Activated naive CD4-positive, alpha-beta T cell (primary cell): ENCODE results near the gene GOLGA5.
A peak's percentile ranks its signal among the peaks of the same experiment; 100 is the strongest.

Experiments
- DNase-seq, 4 experiments: peaks; one replicate each; lab custom pipeline; 2025; lab: John Stamatoyannopoulos, UW

GOLGA5 gene

DNA sequence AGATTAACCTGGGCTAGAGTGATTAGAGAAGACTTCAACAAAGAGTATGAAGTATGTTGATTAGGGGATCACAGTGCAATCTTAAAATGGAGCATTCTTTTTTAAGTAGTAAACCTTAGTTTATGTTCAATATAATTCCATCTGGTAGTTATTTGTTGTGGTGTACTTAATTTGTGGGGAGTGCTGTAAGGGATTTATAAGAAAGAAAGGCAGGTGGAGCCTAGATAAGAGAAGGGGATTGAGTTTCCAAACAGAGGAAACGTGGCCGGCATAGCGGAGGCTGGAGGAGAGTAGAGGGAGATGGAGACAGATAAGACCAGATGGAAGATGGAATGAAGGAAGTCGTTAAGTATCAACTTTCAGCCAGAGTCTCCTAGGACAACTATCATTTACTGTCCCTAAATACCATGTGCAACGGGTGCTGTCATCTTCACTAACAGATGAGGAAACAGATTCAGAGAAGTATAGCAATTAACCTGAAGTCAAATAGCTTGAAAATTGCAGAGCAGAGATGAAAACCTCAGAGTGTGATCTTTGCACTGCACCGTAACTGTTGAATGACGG, 38.1 kb downstream of the GOLGA5 start:
- DNase-seq = no peak

DNA sequence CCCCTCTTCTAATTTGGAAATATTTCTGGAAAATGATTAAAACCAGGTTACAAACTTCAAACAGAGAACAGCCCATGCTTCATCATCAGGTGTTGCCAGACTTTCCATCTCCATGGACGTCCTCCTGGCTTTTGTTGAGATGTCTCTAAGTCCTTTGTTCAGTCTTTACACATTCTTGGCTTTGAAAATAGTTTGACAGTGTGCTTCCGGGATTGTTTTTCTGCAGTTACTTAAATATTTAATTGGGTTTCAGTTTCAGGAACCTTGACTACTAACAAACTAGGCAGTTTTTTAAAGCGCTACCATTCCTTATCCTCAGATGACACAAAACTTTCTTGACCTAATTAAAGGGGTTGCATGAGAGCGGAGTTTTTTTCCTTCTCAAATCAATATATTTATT, 47.8 kb downstream of the GOLGA5 start:
- no peak for DNase-seq

DNA sequence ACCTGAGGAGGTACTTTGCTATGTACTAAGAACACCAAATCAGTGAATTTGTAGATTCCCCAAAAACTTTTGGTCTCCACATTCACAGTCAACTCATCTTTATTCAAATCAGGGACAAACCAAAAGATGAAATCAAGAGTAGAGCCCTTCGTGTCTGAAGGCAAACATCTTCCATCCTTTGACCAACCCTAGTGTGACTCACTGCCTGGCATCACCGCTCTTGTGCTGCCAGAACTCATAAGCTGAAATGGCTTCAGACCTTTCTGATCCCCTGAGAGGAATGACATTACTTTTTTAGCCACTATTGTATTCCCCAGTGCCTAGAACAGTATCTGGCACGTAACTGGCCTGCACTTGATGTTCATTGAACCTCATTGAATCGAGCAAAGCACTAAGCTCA, 50.1 kb downstream of the GOLGA5 start:
- no peak for DNase-seq

DNA sequence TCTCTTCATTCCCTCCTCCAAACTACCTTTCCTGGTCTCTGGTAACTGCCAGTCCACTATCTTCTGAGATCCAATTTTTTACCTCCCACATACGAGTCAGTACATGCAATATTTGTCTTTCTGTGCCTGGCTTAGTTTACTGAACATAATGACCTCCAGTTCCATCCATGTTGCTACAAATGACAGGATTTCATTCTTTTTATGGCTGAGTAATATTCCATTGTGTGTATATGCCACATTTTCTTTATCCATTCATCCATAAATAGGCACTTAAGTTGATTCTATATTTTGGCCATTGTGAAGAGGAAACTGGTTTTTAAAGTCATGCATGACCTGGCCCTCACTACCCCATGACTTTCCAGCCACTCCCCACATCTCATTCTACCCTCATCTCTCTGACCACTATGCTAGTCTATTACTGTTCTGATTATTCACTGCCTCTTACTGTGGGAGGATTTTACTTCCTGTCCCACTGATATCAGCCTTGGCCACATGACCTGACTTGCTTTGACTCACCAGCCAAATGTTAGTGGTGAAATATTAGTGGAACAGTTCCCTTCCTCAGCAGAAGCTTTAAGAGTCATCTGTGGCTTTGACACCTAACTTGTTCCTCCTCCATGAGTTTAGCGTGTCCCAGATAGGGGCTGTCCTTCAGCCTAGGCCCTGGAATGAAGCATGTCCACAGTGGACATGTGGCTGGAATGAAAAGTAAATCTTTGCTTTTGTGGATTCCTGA, 52.2 kb downstream of the GOLGA5 start:
- DNase-seq = no peak

DNA sequence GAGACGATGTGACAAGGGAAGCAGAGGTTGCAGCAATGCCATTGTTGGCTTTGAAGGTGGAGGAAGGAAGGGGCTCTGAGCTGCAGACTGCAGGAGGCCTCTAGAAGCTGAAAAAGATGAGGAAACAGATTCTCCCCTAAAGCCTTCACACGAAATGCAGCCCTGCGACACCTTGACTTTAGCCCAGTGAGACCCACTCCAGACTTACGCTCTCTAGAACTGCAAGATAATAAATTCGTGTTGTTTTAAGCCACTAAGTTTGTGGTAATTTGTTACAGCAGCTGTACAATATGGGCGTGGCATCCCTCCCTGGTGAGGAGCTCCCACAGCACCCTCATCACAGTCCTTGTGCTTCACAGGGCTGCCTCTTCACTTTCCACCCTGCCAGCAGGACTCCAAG, 53.2 kb downstream of the GOLGA5 start:
- DNase-seq = no peak

DNA sequence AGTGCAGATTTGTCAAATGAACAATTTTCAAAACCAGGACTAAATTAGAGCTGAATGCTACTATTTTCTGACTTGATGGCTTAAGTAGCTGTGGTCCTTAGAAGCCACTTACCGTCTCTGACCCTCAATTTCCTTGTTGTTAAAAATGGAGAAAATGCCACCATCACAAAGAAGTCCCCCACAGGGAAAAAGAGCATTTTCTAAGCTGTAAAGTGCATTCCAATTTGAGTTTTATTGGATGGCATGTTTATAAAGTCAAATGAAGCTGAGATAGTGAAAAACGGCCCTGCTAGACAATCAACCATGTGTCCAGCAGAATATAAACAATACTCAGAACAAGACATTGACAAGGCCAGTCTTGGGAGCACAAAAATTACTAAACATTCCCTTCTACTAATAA, 53.6 kb downstream of the GOLGA5 start:
- DNase-seq = no peak

DNA sequence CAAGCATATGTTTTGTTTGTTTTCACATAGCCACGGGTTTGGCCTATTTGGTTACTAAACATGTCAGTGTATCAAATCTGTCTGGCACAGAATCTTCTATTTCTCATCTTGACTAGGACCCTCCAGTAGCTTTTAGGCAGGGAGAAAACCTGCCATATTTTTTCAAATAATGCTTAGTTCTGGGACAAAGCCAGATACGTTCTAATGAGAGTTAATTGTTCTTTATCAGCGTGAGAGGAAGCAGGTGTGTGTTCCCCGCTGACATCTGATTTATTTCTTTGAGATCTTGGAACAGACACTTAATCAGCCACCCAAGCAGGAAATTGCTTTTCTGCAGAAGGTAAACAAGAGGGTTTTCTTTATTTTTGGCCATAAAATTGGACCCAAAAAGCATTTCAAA, 54.8 kb downstream of the GOLGA5 start:
- DNase-seq = no peak

DNA sequence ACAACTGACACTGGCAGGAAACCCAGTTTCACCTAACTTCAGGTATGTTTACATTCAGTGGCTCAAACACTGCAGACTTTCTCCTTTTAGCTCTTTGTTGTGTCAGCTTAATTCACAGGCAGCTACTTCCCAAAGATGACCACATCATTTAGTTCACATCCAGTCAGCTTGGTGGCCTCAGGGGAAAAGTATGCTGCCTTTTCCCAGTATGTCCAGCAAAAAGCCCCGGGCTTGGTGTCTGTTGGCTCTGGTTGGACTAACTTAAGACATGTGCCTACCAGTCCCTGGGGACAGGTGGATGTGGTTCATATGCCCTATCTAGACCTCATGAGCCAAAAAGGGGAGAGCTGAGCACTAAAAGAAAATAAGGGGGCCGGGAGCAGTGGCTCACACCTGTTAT, 56.4 kb downstream of the GOLGA5 start:
- DNase-seq = no peak

DNA sequence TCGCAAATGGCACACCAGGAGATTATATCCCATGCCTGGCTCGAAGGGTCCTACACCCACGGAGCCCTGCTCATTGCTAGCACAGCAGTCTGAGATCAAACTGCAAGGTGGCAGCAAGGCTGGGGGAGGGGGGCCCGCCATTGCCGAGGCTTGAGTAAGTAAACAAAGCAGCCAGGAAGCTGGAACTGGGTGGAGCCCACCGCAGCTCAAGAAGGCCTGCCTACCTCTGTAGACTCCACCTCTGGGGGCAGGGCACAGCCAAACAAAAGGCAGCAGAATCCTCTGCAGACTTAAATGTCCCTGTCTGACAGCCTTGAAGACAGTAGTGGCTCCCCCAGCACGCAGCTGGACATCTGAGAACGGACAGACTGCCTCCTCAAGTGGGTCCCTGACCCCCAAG, 59.0 kb downstream of the GOLGA5 start:
- DNase-seq = peak in 2 of 4 experiments; percentile 4 to 27

DNA sequence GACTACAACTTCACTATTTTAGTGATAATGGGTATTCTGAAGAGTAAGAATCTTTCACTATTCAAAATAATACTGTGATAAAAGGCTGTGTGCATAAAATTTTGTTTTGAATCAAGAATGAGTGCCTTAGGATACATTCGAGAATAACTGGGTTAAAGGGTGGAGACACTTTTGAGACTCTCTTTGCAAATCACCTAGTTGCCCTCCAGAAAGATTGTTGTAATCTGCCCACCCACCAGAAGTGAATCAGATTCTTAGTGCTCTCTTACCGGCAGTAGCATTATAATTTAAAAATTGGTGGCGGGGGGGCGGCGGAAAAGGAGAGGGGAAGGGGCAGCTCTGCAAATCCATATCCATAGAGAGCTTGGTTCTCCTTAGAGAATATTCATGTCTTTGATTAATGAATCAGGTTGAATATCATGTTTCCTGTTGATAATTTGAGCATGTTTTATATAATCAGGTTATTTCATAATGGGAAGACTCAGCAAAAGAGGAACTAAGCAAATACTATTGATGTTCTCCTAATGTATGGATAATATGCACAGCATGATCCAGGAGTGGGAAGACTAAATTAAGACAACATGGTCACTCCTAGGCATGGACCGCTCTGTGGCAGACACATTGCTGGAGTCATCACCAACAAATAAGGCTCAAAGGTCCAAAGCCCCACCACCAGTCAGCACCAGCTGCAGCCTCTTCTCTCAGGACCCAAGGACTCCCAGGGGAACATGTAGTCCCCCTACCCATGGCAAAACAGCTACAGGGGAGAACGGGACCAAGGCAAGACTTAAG, 66.1 kb downstream of the GOLGA5 start:
- no peak for DNase-seq

DNA sequence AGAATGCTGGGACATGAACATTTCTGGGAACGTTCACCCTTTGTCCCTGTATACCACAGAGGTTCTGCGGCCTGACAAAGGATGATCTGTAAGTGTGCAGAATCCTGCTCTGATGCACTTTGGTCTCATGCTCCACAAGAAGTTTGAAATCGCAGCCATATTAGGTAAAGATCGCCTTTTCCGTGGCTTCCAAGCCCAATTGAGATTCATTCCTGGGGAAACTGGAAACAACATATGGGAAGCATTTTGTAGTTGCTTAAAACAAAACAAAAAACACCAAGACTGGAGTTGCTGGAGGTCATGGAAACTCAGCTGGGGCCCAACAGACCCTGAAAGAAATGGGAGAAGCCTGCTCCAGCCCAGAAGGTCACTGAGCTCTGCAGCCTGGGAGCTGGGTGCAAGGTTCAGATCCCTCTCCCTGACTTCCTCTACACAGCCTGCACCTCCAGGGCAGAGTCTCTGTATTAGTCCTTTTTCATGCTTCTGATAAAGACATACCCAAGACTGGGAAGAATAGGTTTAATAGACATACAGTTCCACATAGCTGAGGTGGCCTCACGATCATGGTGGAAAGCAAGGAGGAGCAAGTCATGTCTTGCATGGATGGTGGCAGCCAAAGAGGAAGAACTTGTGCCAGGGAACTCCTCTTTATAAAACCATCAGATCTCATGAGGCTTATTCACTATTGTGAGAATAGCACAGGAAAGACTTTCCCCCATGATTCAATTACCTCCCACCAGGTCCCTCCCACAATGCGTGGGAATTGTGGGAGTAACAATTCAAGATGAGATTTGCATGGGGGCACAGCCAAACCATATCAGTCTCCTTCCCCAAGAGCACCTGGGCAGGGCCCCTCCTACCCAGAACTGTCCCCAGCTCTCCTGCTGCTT, 68.0 kb downstream of the GOLGA5 start:
- no peak for DNase-seq

DNA sequence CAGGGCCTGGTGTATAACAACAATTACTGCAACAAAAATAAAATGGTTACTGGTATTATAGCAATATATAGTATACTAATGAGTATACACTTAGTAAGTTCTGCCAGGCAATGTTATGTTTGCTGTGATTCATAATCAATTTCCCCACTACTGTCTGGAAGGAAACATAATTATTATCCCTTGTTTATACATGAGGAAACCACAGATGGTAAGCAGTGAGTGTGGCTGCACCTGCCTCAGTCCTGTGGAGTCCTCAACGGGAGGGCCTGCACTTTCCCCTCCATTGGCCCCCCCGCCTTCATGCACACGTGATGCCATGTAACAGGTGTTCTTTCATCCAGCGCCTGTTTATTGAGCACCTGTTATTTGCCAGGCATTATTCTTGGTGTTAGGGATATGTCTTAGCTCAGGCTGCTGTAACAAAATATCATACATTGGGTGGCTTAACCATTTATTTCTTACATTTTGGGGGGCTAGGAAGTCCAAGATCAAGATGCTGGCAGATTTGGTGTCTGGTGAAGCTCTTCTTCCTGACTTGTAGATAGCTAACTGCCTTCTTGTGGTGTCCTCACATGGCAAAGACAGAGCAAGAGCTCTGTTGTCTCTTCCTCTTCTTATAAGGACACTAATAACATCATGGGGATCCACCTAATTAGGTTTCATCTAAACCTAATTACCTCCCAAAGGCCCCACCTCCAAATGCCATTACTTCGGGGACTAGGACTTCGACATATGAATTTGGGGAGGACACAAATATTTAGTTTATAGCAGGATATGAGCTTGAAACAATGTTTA, 69.4 kb downstream of the GOLGA5 start:
- DNase-seq = no peak

DNA sequence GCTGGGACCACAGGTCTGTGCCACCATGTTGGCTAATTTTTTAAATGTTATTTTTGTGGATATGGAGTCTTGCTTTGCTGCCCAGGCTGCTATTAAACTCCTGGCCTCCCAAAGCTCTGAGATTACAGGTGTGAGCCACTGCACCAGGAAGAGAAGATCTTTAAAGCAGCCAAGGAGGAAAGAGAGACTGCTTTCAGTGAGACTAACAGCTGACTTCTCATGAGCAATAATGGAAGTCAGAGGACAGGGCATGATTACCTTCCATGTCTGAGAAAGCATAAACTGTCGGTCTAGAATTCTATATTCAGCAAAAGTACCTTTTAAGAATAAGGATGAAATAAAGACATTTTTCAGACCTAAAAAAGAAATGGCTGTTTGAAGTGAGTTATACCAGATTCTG, 71.6 kb downstream of the GOLGA5 start:
- no peak for DNase-seq

DNA sequence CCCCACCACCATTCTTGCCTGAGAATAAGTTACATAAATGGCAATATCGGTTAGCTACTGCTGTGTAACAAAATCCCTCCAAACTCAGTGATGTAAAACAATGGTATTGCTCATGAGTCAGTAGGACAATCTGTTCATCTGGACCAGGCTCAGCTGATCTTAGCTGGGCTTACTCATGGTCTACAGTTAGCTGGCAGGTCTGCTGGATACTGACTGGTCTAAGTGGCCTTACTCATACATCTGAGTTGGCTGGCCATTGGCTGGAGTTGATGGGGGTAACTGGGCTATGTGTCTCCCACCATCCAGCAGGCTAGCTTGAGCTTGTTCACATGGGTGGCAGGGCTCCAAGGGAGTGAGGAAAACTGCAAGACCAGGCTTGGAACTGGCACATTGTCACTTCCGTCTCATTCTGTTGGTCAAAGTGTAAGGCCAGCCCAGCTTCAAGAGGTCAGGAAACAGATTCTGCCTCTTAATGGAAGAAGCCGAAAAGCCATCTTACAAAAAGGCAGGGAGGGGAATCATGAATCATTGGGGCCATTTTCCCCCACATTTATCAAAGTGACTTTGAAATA, 72.2 kb downstream of the GOLGA5 start:
- DNase-seq = no peak

DNA sequence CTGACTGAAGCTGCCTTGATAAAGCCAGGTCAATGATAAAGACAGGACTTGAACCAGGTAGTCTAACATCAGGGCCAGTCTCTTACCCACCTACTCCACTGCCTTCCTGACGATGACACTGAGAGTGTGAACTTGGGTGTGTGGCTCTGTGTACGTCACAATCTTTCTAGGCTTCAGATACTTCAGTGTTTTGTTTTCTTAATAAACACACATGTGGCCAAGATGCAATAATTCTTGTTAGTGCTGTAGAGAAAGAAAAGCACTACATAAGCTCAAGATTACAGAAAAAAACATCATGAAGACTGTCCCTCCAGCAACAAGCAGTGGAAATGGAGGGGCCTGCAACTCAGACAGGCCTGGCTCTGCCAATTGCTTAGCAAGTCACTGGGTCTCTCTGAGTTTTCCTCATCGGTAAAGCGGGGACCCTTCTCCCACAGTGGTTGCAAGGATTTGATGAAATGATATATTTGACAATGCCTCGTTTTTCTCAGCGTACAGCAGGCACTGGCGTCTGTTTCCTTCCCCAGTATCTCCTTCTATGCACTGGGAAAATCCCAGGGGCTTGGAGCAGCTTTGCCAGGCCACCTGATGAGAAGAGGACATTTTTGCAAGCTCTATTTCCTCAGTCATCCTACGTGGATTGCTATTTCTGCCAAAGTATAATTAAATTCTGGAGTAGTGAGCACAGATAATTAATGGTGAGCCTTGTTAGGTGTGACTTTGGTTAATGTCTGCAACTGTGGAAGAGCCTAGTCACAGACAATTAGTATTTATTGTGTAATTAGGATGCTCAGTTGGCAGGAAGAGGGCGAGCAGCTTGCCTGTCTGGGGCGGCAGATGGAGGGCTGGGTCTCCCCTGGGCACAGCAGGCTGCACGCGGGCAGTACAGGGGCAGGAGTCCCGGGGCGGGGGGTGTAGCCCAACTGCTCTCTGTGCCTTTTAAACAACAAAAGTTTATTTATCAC, 73.1 kb downstream of the GOLGA5 start:
- DNase-seq = no peak

DNA sequence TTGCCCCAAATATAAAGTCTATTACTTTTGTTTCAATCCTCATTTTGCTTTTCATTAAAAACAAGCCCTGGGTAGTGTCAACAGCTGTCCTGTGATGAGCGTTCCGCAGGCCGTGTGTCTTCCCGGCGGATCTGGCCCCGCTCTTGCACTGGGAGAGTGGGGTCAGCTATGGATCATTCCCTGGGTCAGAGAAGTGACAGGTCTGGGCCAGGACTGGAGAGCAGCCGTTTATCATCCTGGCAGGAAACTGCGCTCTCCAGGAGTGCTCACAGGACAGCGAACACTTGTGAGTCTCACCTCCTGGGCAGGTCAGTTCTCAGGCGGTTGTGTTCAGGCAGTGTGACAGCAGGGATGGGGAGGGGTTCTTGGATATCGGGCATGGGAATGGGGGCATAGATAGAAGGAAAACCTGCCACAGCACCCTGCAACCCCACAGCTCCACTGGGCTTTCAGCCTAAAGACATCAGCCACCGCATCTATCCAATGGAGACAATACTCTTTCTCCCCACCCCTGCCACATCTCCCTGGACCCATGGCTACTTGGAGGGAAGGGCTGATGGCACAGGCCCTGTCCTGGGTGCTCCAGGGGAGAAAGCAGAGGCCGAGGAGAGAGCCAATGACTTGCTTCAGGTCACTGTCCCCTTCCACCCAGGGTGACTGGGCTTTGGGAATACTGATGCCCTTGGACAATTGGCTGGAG, 81.0 kb downstream of the GOLGA5 start:
- no peak for DNase-seq

DNA sequence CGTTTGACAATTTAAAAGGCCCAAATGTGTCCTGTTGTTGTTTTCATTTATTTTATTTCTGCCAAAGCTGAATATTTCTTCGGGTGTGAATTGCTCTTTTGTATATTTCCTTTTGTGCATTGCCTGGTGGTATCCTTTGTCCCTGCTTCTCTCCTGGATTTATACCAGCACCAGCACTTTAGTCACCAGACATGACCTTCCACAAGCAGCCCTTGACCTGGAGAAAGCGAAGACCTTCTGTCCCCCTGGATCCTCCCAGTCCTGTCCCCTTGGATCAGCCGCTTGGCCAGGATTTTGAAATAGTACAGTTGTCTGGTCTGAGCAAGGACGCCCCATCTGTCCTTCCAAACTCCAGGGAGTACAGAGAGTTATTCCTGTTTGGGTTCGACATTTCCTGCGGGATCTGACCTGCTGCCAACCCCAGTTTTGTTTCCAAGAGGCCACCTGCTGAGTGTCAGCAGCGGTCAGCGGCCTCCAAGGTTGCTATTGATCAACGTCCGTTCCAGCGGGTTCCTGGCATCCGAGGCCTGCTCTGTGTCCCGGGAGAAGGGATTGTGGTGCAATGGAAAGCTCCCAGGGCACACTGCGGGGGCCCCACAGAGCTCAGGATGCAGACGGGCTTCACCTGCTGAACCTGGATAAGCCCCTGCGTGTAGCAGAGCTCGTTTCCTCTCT, 83.8 kb downstream of the GOLGA5 start:
- DNase-seq = no peak

DNA sequence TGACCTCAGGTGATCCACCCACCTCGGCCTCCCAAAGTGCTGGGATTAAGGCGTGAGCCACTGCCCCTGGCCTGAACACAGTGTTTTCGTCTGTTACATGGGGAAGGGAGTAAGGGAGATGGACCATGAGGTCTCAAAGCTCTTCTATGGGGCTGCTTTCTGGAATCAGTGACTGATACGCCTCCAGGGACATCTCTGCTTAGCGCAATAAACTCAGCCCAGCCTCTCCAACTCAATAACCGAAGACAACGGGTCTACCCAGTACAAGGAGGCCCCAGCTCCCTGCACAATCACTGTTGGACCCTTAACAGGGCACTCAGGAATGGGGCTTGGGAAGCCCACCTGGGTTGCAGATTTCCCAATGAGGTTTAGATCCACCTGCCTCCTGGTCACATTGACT, 86.2 kb downstream of the GOLGA5 start:
- DNase-seq = no peak

DNA sequence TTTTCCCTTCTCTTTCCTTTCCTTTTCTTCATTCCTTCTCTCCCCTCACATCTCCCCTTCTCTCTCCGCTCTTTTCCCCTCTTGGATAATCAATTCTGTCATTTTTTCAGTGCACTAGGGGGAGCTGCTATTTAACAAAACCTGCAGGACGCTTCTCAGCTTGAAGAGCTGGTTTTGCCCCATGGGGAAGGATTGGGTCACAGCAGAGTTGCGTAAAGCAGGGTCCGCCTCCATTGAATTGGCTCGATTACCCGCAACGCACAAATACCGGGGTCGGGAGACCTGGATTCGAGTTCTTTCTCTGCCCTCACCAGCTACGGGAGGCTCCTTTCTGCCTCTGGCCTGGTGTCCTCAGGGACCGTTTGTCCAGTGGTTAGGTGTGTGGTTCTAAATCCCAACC, 86.7 kb downstream of the GOLGA5 start:
- DNase-seq = no peak
